Karpas-422 (cell line): ENCODE measurements around the gene NAPA. TPM values are rescaled to one million over a fixed set of nuclear protein-coding genes. Genes with fewer than 3 reads are reported as not detected.
A peak's percentile ranks its signal among the peaks of the same experiment; 100 is the strongest.

ENCODE experiments used
- DNase-seq: peaks from one replicate; pipeline ENCODE4 v3.0.0-alpha.2; 2015
- H2AFZ ChIP-seq: fragments of 200-600 bp; sonication (generic); 2 replicates; pipeline ENCODE4 v1.6.1; 2014; ENCODE audit warnings: antibody characterized with exemption, low read length, mixed read lengths
- H3K27ac ChIP-seq: fragments of 200-600 bp; sonication (generic); 2 replicates; pipeline ENCODE4 v1.5.1; 2014; ENCODE audit warnings: mild to moderate bottlenecking, low read length, moderate library complexity
- H3K27me3 ChIP-seq: fragments of 200-600 bp; sonication (generic); 2 replicates; pipeline ENCODE4 v1.6.1; 2014; ENCODE audit warnings: low read length, mixed read lengths
- H3K36me3 ChIP-seq: fragments of 200-600 bp; sonication (generic); 2 replicates; pipeline ENCODE4 v1.6.1; 2014; ENCODE audit warnings: low read length, mixed read lengths; ENCODE audit not compliant: insufficient read depth
- H3K4me1 ChIP-seq: fragments of 200-600 bp; sonication (generic); 2 replicates; pipeline ENCODE4 v1.6.1; 2014; ENCODE audit warnings: mild to moderate bottlenecking, low read length, mixed read lengths
- H3K4me2 ChIP-seq: fragments of 200-600 bp; sonication (generic); 2 replicates; pipeline ENCODE4 v1.6.1; 2014; ENCODE audit warnings: low read length, low read depth, mild to moderate bottlenecking; ENCODE audit not compliant: poor library complexity, severe bottlenecking
- H3K4me3 ChIP-seq: fragments of 200-600 bp; sonication (generic); 2 replicates; pipeline ENCODE4 v1.5.1; 2014; ENCODE audit warnings: mild to moderate bottlenecking, antibody characterized with exemption, low read length, mixed read lengths
- H3K79me2 ChIP-seq: fragments of 200-600 bp; sonication (generic); 2 replicates; pipeline ENCODE4 v1.6.1; 2014; ENCODE audit warnings: mild to moderate bottlenecking, low read length, mixed read lengths
- H3K9ac ChIP-seq: fragments of 200-600 bp; sonication (generic); 2 replicates; pipeline ENCODE4 v1.6.0; 2014; ENCODE audit warnings: low read length
- H3K9me2 ChIP-seq: fragments of 200-600 bp; sonication (generic), shearing (Covaris generic); replicated peaks from 2 replicates; pipeline ENCODE4 v1.6.0; 2014; ENCODE audit warnings: mild to moderate bottlenecking, low read length, moderate library complexity; ENCODE audit not compliant: insufficient read depth
- H3K9me3 ChIP-seq: fragments of 300-700, 200-600 bp; sonication (generic); 2 replicates; pipeline ENCODE4 v1.6.1; 2014; ENCODE audit warnings: low read length, mixed read lengths
- H4K20me1 ChIP-seq: fragments of 200-600 bp; sonication (generic); 2 replicates; pipeline ENCODE4 v1.6.1; 2014; ENCODE audit warnings: mild to moderate bottlenecking, antibody characterized with exemption, low read length, low read depth; ENCODE audit not compliant: insufficient read depth
- total RNA-seq: library from RNA; depleted of rRNA; stranded (reverse); fragments of >200 nt; shearing (Covaris generic); gene quantifications from 2 replicates; pipeline ENCODE4 v1.2.3, GENCODE V29; 2014; ENCODE audit warnings: low replicate concordance; rRNA removed

NAPA gene
- total RNA-seq, result 60.8 and 88.9 TPM in 2 replicates

DNA sequence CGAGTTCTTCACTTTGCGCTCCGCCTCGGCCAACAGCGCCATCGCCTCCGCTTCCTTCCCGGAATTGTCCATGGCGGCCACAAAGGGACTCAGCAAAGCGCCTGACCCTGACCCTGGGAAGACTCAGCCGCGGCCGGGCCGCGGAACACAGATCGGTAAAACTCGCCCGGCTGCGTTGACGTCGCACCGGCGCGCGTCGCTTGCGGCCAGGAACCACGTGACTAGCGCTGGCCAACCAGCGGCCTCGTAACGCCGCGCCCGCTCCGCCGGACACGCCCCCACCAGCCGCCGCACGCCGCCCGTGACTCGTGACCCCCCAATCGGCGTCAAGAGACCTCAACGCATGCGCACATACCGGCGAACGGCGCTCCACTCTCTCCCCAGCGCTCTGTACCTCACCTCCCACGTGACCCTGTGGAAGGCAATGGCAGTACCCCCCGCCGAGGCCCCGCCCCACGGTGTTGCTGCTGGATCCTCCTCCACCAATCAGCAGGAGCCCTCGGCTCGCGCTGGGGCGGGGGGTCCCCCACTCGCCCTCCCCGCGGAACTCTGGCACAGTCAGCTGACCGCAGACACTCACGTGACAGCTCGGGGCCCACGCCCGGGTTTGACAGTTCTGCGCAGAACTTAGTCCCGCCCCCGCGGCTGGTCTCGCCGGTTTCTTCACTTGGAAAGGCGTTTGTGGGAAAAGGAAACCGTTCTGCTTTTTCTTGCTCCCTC, at the start of gene NAPA:
Gene NAPA (minus strand): TSS at position 195 of the 720 bp plus-strand sequence. CDS start 123 bp downstream, at position 72.
- Histone ChIP-seq H3K9ac (peak within 1 kb of the TSS; percentile 96), H3K79me2 (peaks cover 48% of the 10 kb centered on the region), H2AFZ (peak within 1 kb of the TSS; percentile 96), H3K4me2 (peak within 1 kb of the TSS; percentile 80), H3K36me3 (no peaks in the 10 kb centered on the region), H3K27me3 (no peaks in the 10 kb centered on the region), H3K4me3 (peak within 1 kb of the TSS; percentile 99), H3K9me3 (no peaks in the 10 kb centered on the region), H3K27ac (peak within 1 kb of the TSS; percentile 59), H3K4me1 (peaks cover 28% of the 10 kb centered on the region), H3K9me2 (no peaks in the 10 kb centered on the region), H4K20me1 (peaks cover 17% of the 10 kb centered on the region)
- DNase-seq, result peak; percentile 100

DNA sequence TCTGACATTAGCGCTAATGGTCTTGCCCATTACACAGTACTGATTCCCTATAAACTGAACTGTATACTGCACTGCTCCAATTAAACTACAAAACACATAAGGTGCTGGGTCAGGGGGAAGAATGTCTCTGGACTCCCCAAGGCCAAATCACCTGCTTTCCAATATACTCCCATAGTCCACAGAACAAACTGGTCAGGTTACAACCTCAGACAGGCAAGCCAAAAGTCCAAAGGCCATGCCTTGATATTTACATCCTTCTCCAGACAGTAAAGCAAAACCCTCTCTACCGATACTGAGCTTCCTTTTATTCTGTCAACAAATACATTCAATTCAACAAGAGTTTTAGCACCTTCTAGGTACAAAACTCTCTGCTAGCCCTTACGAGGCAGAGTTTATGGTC, 49.2 kb upstream of the NAPA start:
- Histone ChIP-seq H3K9me3 (no peaks in the 10 kb centered on the region), H4K20me1 (no peaks in the 10 kb centered on the region), H3K9ac (no peak overlapping the region), H3K9me2 (no peaks in the 10 kb centered on the region), H3K4me2 (no peak overlapping the region), H3K27ac (no peak overlapping the region), H3K27me3 (no peaks in the 10 kb centered on the region), H3K36me3 (no peaks in the 10 kb centered on the region), H2AFZ (no peak overlapping the region), H3K4me3 (no peak overlapping the region), H3K4me1 (no peaks in the 10 kb centered on the region), H3K79me2 (no peaks in the 10 kb centered on the region)
- DNase-seq, result no peak

- Histone ChIP-seq H3K27ac (no peak overlapping the region), H3K36me3 (no peaks in the 10 kb centered on the region), H4K20me1 (no peaks in the 10 kb centered on the region), H3K9ac (no peak overlapping the region), H3K4me3 (no peak overlapping the region), H2AFZ (no peak overlapping the region), H3K27me3 (no peaks in the 10 kb centered on the region), H3K9me3 (no peaks in the 10 kb centered on the region), H3K79me2 (no peaks in the 10 kb centered on the region), H3K4me1 (no peaks in the 10 kb centered on the region), H3K9me2 (no peaks in the 10 kb centered on the region), H3K4me2 (no peak overlapping the region)
- DNase-seq, result no peak
These were observed 46.7 kb upstream of the NAPA start for GRCh38 chr19:47561440-47562057.

DNA sequence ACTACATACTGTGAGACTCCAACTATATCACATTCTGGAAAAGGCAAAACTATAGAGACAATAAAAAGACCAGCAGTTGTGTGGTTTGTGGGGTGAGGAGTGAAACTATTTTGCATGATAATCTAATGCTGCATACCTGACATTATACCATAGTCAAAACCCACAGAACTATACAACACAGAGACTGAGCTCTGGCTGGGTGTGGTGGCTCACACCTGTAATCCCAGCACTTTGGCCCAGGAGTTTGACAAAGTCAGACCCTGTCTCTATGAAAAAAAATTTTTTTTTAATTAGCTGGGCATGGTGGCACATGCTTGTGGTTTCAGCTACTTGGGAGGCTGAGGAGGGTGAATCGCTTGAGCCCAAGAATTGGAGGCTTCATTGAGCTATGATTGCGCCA, 46.1 kb upstream of the NAPA start:
- H3K9me2 ChIP-seq, result no peaks in the 10 kb centered on the region
- H3K4me1 ChIP-seq, result no peaks in the 10 kb centered on the region
- H3K4me2 ChIP-seq, result no peak overlapping the region
- no peaks in the 10 kb centered on the region for H3K27me3 ChIP-seq
- no peak overlapping the region for H2AFZ ChIP-seq
- H4K20me1 ChIP-seq, result no peaks in the 10 kb centered on the region
- no peaks in the 10 kb centered on the region for H3K36me3 ChIP-seq
- H3K79me2 ChIP-seq, result no peaks in the 10 kb centered on the region
- no peak overlapping the region for H3K27ac ChIP-seq
- H3K4me3 ChIP-seq, result no peak overlapping the region
- DNase-seq, result no peak
- no peaks in the 10 kb centered on the region for H3K9me3 ChIP-seq
- no peak overlapping the region for H3K9ac ChIP-seq

DNA sequence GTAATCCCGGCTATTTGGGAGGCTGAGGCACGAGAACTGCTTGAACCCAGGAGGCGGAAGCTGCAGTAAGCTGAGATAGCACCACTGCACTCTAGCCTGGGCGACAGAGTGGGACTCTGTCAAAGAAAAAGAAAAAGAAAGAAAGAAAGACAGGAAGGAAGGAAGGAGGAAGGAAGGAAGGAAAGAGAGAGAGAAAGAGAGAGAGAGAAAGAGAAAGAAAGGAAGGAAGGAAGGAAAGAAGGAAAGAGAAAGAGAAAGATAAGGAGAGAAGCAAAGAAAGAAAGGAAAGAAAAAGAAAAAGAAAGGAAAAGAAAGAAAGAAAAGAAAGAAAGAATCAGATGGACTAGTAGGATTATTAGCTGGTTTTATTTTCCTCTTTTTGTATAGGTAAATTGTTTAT, 35.3 kb upstream of the NAPA start:
- no peaks in the 10 kb centered on the region for H3K9me2 ChIP-seq
- DNase-seq, result no peak
- H3K9ac ChIP-seq, result no peak overlapping the region
- H3K4me3 ChIP-seq, result no peak overlapping the region
- H3K36me3 ChIP-seq, result no peaks in the 10 kb centered on the region
- no peaks in the 10 kb centered on the region for H3K79me2 ChIP-seq
- no peak overlapping the region for H3K27ac ChIP-seq
- no peak overlapping the region for H2AFZ ChIP-seq
- no peaks in the 10 kb centered on the region for H3K9me3 ChIP-seq
- no peaks in the 10 kb centered on the region for H4K20me1 ChIP-seq
- H3K4me1 ChIP-seq, result no peaks in the 10 kb centered on the region
- H3K27me3 ChIP-seq, result no peaks in the 10 kb centered on the region
- no peak overlapping the region for H3K4me2 ChIP-seq

GRCh38 chr19:47549261-47549862, 34.5 kb upstream of the NAPA start:
- no peaks in the 10 kb centered on the region for H3K27me3 ChIP-seq
- H3K4me2 ChIP-seq, result no peak overlapping the region
- no peaks in the 10 kb centered on the region for H3K9me2 ChIP-seq
- no peak overlapping the region for H3K27ac ChIP-seq
- DNase-seq, result no peak
- H3K79me2 ChIP-seq, result no peaks in the 10 kb centered on the region
- no peak overlapping the region for H3K4me3 ChIP-seq
- H3K9me3 ChIP-seq, result no peaks in the 10 kb centered on the region
- no peaks in the 10 kb centered on the region for H3K36me3 ChIP-seq
- H2AFZ ChIP-seq, result no peak overlapping the region
- H4K20me1 ChIP-seq, result no peaks in the 10 kb centered on the region
- no peak overlapping the region for H3K9ac ChIP-seq
- H3K4me1 ChIP-seq, result no peaks in the 10 kb centered on the region

GRCh38 chr19:47547199-47547598, 32.3 kb upstream of the NAPA start:
- H3K79me2 ChIP-seq, result no peaks in the 10 kb centered on the region
- DNase-seq, result no peak
- no peaks in the 10 kb centered on the region for H3K9me3 ChIP-seq
- H2AFZ ChIP-seq, result no peak overlapping the region
- no peaks in the 10 kb centered on the region for H3K27me3 ChIP-seq
- H4K20me1 ChIP-seq, result no peaks in the 10 kb centered on the region
- H3K4me3 ChIP-seq, result no peak overlapping the region
- no peak overlapping the region for H3K27ac ChIP-seq
- H3K4me2 ChIP-seq, result no peak overlapping the region
- no peaks in the 10 kb centered on the region for H3K4me1 ChIP-seq
- no peaks in the 10 kb centered on the region for H3K36me3 ChIP-seq
- no peak overlapping the region for H3K9ac ChIP-seq
- H3K9me2 ChIP-seq, result no peaks in the 10 kb centered on the region

DNA sequence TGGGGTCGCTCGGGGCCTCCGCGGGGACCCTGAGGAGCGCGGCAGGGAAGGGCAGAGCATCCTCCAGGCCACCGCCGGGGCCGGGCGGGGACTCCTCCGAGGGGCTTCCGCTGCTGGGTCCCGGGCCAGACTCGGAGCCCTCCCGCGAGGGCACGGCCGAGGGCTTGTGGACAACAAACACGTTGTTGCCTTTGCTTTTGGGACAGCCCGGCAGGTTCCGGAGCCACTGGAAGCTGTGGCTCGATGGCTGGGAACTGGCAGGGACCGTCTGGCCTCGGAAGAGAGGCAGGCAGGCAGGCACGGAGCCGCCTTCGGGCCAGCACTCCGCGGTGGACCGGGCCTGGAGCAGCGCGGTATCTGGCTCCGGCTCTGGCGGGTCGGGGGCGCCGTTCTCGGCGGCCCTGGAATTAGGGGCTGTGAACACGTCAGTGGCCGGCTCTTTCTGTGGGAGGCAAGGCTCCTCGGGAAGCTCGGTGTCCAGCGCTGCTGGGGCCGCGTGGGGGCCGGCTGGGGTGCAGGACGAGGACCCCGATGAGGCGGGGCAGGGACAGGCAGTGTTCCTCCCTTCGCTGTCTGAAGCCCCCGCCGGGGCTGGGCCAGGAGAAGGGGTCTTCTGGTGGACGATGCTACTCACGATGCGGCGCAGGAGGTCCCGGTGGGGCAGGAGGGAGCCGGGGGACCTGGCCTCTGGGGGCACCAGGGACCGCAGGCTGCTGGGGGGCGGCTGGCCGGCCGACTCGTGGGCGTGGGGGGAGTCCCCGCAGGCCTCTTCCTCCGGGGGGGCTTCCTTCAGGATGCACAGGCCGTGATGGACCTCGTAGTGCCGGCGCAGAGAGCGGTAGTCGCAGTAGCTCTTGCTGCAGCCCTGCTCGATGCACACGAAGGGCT, 30.4 kb upstream of the NAPA start:
- H3K27me3 ChIP-seq, result no peaks in the 10 kb centered on the region
- H3K4me1 ChIP-seq, result no peaks in the 10 kb centered on the region
- H3K9me2 ChIP-seq, result no peaks in the 10 kb centered on the region
- H2AFZ ChIP-seq, result no peak overlapping the region
- H3K36me3 ChIP-seq, result no peaks in the 10 kb centered on the region
- H3K4me2 ChIP-seq, result no peak overlapping the region
- H3K4me3 ChIP-seq, result no peak overlapping the region
- H3K79me2 ChIP-seq, result no peaks in the 10 kb centered on the region
- no peak for DNase-seq
- no peaks in the 10 kb centered on the region for H4K20me1 ChIP-seq
- H3K9me3 ChIP-seq, result no peaks in the 10 kb centered on the region
- H3K9ac ChIP-seq, result no peak overlapping the region
- no peak overlapping the region for H3K27ac ChIP-seq
